ENCODE measurements around the gene ADGRB2. TPM values are rescaled to one million over a fixed set of nuclear protein-coding genes. Genes with fewer than 3 reads are reported as not detected.
A peak's percentile ranks its signal among the peaks of the same experiment; 100 is the strongest.

Gene ADGRB2
- total RNA-seq, 1 donor from 2014 or later, result 14.2 TPM

GRCh38 chr1:31747304-31747703 is 16.8 kb downstream of the ADGRB2 start:
- Mint-ChIP-seq H3K4me1 (ENCODE audit: unreplicated experiment) (peaks cover 47% of the 10 kb centered on the region), H3K36me3 (no peaks in the 10 kb centered on the region)

GRCh38 chr1:31746687-31747086 is 17.5 kb downstream of the ADGRB2 start:
- Mint-ChIP-seq H3K36me3 (no peaks in the 10 kb centered on the region), H3K4me3 (no peak overlapping the region), H3K4me1 (ENCODE audit: unreplicated experiment) (peaks cover 41% of the 10 kb centered on the region), H3K27me3 (peaks cover 21% of the 10 kb centered on the region), H3K9me3 (no peaks in the 10 kb centered on the region), H3K27ac (no peak overlapping the region)
- no peak for TF ChIP-seq CTCF (conservative IDR thresholded peaks at IDR 0.05)
- DNase-seq (ENCODE audit: extremely low spot score, unreplicated experiment), result no peak

More at GRCh38 chr1:31747304-31747703, 16.8 kb downstream of the ADGRB2 start:
- TF ChIP-seq CTCF (conservative IDR thresholded peaks at IDR 0.05), result no peak
- DNase-seq (ENCODE audit: extremely low spot score, unreplicated experiment), result no peak
- H3K4me3 Mint-ChIP-seq, result no peak overlapping the region
- peaks cover 21% of the 10 kb centered on the region for H3K27me3 Mint-ChIP-seq
- H3K27ac Mint-ChIP-seq, result peak overlapping the region; percentile 1
- no peaks in the 10 kb centered on the region for H3K9me3 Mint-ChIP-seq

GRCh38 chr1:31745946-31746670 is 18.0 kb downstream of the ADGRB2 start:
- TF ChIP-seq CTCF (conservative IDR thresholded peaks at IDR 0.05), result peak; percentile 10
- DNase-seq (ENCODE audit: extremely low spot score, unreplicated experiment), result no peak
- Mint-ChIP-seq H3K27me3 (peaks cover 18% of the 10 kb centered on the region), H3K9me3 (no peaks in the 10 kb centered on the region), H3K36me3 (no peaks in the 10 kb centered on the region), H3K27ac (no peak overlapping the region), H3K4me3 (no peak overlapping the region), H3K4me1 (ENCODE audit: unreplicated experiment) (peaks cover 37% of the 10 kb centered on the region)

- no peaks in the 10 kb centered on the region for H3K36me3 Mint-ChIP-seq
- H3K9me3 Mint-ChIP-seq, result no peaks in the 10 kb centered on the region
- no peak overlapping the region for H3K4me3 Mint-ChIP-seq
- no peak for DNase-seq (ENCODE audit: extremely low spot score, unreplicated experiment)
- peaks cover 18% of the 10 kb centered on the region for H3K27me3 Mint-ChIP-seq
- peak; percentile 78 for TF ChIP-seq CTCF (conservative IDR thresholded peaks at IDR 0.05)
- H3K4me1 Mint-ChIP-seq (ENCODE audit: unreplicated experiment), result peaks cover 30% of the 10 kb centered on the region
- no peak overlapping the region for H3K27ac Mint-ChIP-seq
Measured at GRCh38 chr1:31745096-31745945, 18.8 kb downstream of the ADGRB2 start.

GRCh38 chr1:31744165-31744888 is 19.8 kb downstream of the ADGRB2 start:
- Mint-ChIP-seq H3K4me1 (ENCODE audit: unreplicated experiment) (peaks cover 29% of the 10 kb centered on the region), H3K27me3 (peaks cover 17% of the 10 kb centered on the region), H3K36me3 (no peaks in the 10 kb centered on the region), H3K4me3 (no peak overlapping the region), H3K9me3 (no peaks in the 10 kb centered on the region), H3K27ac (no peak overlapping the region)
- TF ChIP-seq CTCF (conservative IDR thresholded peaks at IDR 0.05), result no peak
- DNase-seq (ENCODE audit: extremely low spot score, unreplicated experiment), result no peak

All from type B pancreatic cell (in vitro differentiated cells).